Common myeloid progenitor, CD34-positive (primary cell): ENCODE results near the gene JAML.

Experiments used
- CTCF ChIA-PET: fragments of 350-600 bp; sonication (Branson Sonifier 250); formaldehyde crosslinking; loops from one replicate; lab custom pipeline; 2021; ENCODE audit warnings: antibody characterized with exemption; lab: Charles Lee
- POLR2A ChIA-PET: fragments of 350-600 bp; sonication (Branson Sonifier 250); formaldehyde crosslinking; loops from one replicate; lab custom pipeline; 2021; ENCODE audit warnings: antibody characterized with exemption; lab: Charles Lee
- DNase-seq, 3 donors: peaks; one replicate each; pipeline versions ENCODE4 v3.0.0 to v3.0.0-alpha.2; 2013
- H3K27ac ChIP-seq, 2 experiments: 1 replicate in 1 of 2; 2 replicates in 1 of 2; pipeline ENCODE4 v1.7.0; 2013; ENCODE audit warnings: inconsistent platforms in 2 of 2, low read length in 2 of 2, mild to moderate bottlenecking in 2 of 2, low read depth in 1 of 2, moderate library complexity in 1 of 2; ENCODE audit not compliant: severe bottlenecking in 2 of 2, insufficient read depth in 1 of 2, poor library complexity in 1 of 2
- H3K27me3 ChIP-seq, 5 experiments: replicated peaks in 2 of 5; 1 replicate in 3 of 5; 2 replicates in 2 of 5; pipeline versions ENCODE4 v1.6.1 to v1.7.0; 2013; ENCODE audit warnings: low read length in 4 of 5, mild to moderate bottlenecking in 2 of 5, moderate library complexity in 2 of 5, inconsistent platforms in 1 of 5; ENCODE audit not compliant: insufficient read depth in 5 of 5, control insufficient read depth in 4 of 5
- H3K36me3 ChIP-seq, 4 experiments: 1 replicate in 2 of 4; 2 replicates in 2 of 4; pipeline versions ENCODE4 v1.6.1 to v1.7.0; 2013; ENCODE audit warnings: low read length in 3 of 4, control low read depth in 1 of 4, mild to moderate bottlenecking in 1 of 4; ENCODE audit not compliant: control insufficient read depth in 4 of 4, insufficient read depth in 4 of 4
- H3K4me1 ChIP-seq, 4 experiments: 1 replicate in 3 of 4; 2 replicates in 1 of 4; pipeline versions ENCODE4 v1.6.1 to v1.7.1; 2013; ENCODE audit warnings: low read length in 3 of 4, mild to moderate bottlenecking in 3 of 4, control low read depth in 1 of 4, inconsistent platforms in 1 of 4, moderate library complexity in 1 of 4; ENCODE audit not compliant: control insufficient read depth in 4 of 4, insufficient read depth in 4 of 4; ENCODE audit errors: control extremely low read depth in 1 of 4
- H3K4me3 ChIP-seq, 7 experiments: 1 replicate in 4 of 7; 2 replicates in 3 of 7; pipeline versions ENCODE4 v1.5.1 to v1.7.0; 2013; ENCODE audit warnings: mild to moderate bottlenecking in 7 of 7, low read length in 6 of 7, moderate library complexity in 6 of 7, inconsistent platforms in 2 of 7, low read depth in 2 of 7, control low read depth in 1 of 7; ENCODE audit not compliant: insufficient read depth in 4 of 7, control insufficient read depth in 1 of 7; ENCODE audit errors: extremely low read depth in 1 of 7
- H3K9me3 ChIP-seq, 5 experiments: 1 replicate in 4 of 5; 2 replicates in 1 of 5; pipeline versions ENCODE4 v1.6.1 to v1.7.1; 2013; ENCODE audit warnings: low read length in 4 of 5, mild to moderate bottlenecking in 2 of 5, inconsistent platforms in 1 of 5, low read depth in 1 of 5, moderate library complexity in 1 of 5; ENCODE audit not compliant: control insufficient read depth in 4 of 5, insufficient read depth in 2 of 5; ENCODE audit errors: control extremely low read depth in 1 of 5
- WGBS: methylation state at CpG from one replicate; pipeline ENCODE4 v1.1.5; 2013; ENCODE audit not compliant: insufficient coverage; 5-methylcytosine and 5-hydroxymethylcytosine counted together

The JAML gene

GRCh38 chr11:118240999-118241763 lies 16.4 kb upstream of the JAML start:
- ChIA-PET POLR2A (interaction anchor here (0.6 to 1.6 kb wide), 4 partner anchors 11 to 43 kb away, joined by 3 to 5 read pairs (median 4); partner anchors contain the start of gene MPZL3), CTCF (interaction anchor here (0.6 to 4.9 kb wide), 8 partner anchors 11 to 161 kb away, joined by 3 to 29 read pairs (median 6); partner anchors contain the start of genes JAML and MPZL3)
- H3K4me3 ChIP-seq = peak overlapping the region in 4 of 7 experiments; percentile 9 to 58 (median 42)
- H3K27ac ChIP-seq = peak overlapping the region; percentile 85
- 6% methylated on average over 9 of the region's 9 CpGs for WGBS
- H3K9me3 ChIP-seq = no peaks in the 10 kb centered on the region
- peaks cover 46 to 71% (median 56%) of the 10 kb centered on the region in 4 experiments for H3K4me1 ChIP-seq
- no peaks in the 10 kb centered on the region for H3K27me3 ChIP-seq
- H3K36me3 ChIP-seq = peaks cover 0 to 3% (median 0%) of the 10 kb centered on the region in 4 experiments
- DNase-seq = peak; percentile 97 to 99 (median 97)

GRCh38 chr11:118239509-118240205 lies 14.8 kb upstream of the JAML start:
- DNase-seq = peak in 1 of 3 donors; percentile 58
- CTCF ChIA-PET = interaction anchor here (0.9 to 4.9 kb wide), 9 partner anchors 9 to 113 kb away, joined by 3 to 29 read pairs (median 4); partner anchors contain the start of gene JAML
- Histone ChIP-seq H3K36me3 (peaks cover 0 to 3% (median 0%) of the 10 kb centered on the region in 4 experiments), H3K9me3 (no peaks in the 10 kb centered on the region), H3K27me3 (no peaks in the 10 kb centered on the region), H3K4me1 (peaks cover 46 to 73% (median 60%) of the 10 kb centered on the region in 4 experiments), H3K4me3 (peak overlapping the region in 6 of 7 experiments; percentile 5 to 63 (median 40)), H3K27ac (peak overlapping the region; percentile 85)
- WGBS = 45% methylated on average over 2 of the region's 5 CpGs
- POLR2A ChIA-PET = interaction anchor here (1.0 to 1.1 kb wide), 2 partner anchors 10 to 12 kb away, joined by 3 read pairs; partner anchors contain the start of gene MPZL3

- Histone ChIP-seq H3K27me3 (no peaks in the 10 kb centered on the region), H3K4me1 (peaks cover 46 to 73% (median 60%) of the 10 kb centered on the region in 4 experiments), H3K36me3 (peaks cover 0 to 3% (median 0%) of the 10 kb centered on the region in 4 experiments), H3K27ac (no peak overlapping the region), H3K9me3 (no peaks in the 10 kb centered on the region), H3K4me3 (peak overlapping the region in 2 of 7 experiments; percentile 5 to 38)
- POLR2A ChIA-PET = interaction anchor here (1.0 kb wide), 1 partner anchor 13 kb away, joined by 3 read pairs; the partner anchor contains the start of gene MPZL3
- CTCF ChIA-PET = interaction anchor here (0.9 to 4.9 kb wide), 7 partner anchors 9 to 52 kb away, joined by 3 to 29 read pairs (median 4); partner anchors contain the start of gene JAML
- peak in 1 of 3 donors; percentile 22 for DNase-seq
- 50% methylated on average over 1 of the region's 1 CpG for WGBS
Observed at GRCh38 chr11:118238929-118239328, 14.1 kb upstream of the JAML start.

GRCh38 chr11:118238421-118238820 lies 13.6 kb upstream of the JAML start:
- ChIA-PET CTCF (interaction anchor here (1.2 to 4.9 kb wide), 4 partner anchors 8 to 26 kb away, joined by 4 to 29 read pairs (median 8); partner anchors contain the start of gene JAML), POLR2A (no interaction called here)
- no CpG with 5 or more reads among the region's 2 CpGs for WGBS
- Histone ChIP-seq H3K27me3 (no peaks in the 10 kb centered on the region), H3K4me3 (peak overlapping the region in 1 of 7 experiments; percentile 38), H3K9me3 (no peaks in the 10 kb centered on the region), H3K4me1 (peaks cover 46 to 73% (median 60%) of the 10 kb centered on the region in 4 experiments), H3K36me3 (peaks cover 0 to 3% (median 0%) of the 10 kb centered on the region in 4 experiments), H3K27ac (peak overlapping the region in 1 of 2 experiments; percentile 3)
- peak in 1 of 3 donors; percentile 58 for DNase-seq

- peaks cover 0 to 6% (median 3%) of the 10 kb centered on the region in 4 experiments for H3K36me3 ChIP-seq
- no peaks in the 10 kb centered on the region for H3K27me3 ChIP-seq
- no peak overlapping the region for H3K4me3 ChIP-seq
- WGBS = no CpG with 5 or more reads among the region's 2 CpGs
- no peaks in the 10 kb centered on the region for H3K9me3 ChIP-seq
- peaks cover 30 to 51% (median 41%) of the 10 kb centered on the region in 4 experiments for H3K4me1 ChIP-seq
- no peak overlapping the region for H3K27ac ChIP-seq
- DNase-seq = no peak
- ChIA-PET POLR2A (no interaction called here), CTCF (interaction anchor here (1.1 to 1.4 kb wide), 3 partner anchors 10 to 38 kb away, joined by 3 to 5 read pairs (median 4); no protein-coding TSS in a partner anchor)
Observed at GRCh38 chr11:118236170-118236569, 11.4 kb upstream of the JAML start.

- POLR2A ChIA-PET = no interaction called here
- Histone ChIP-seq H3K27ac (no peak overlapping the region), H3K36me3 (peaks cover 0 to 8% (median 3%) of the 10 kb centered on the region in 4 experiments)
Observed at GRCh38 chr11:118234833-118235232, 10.0 kb upstream of the JAML start.

More at GRCh38 chr11:118234833-118235232, 10.0 kb upstream of the JAML start:
- CTCF ChIA-PET = interaction anchor here (0.6 kb wide), 1 partner anchor 26 kb away, joined by 3 read pairs; no protein-coding TSS in a partner anchor
- H3K4me1 ChIP-seq = peaks cover 22 to 43% (median 33%) of the 10 kb centered on the region in 4 experiments
- no peak for DNase-seq
- 94% methylated on average over 4 of the region's 5 CpGs for WGBS
- H3K4me3 ChIP-seq = no peak overlapping the region
- no peaks in the 10 kb centered on the region for H3K27me3 ChIP-seq
- no peaks in the 10 kb centered on the region for H3K9me3 ChIP-seq
